Measurements from ENCODE around the gene ACAD11. TPM values are rescaled to one million over a fixed set of nuclear protein-coding genes. Genes with fewer than 3 reads are reported as not detected.

ACAD11 gene
- total RNA-seq, 2 donors from 2014 or later = 28.8 to 52.1 TPM

- TF ChIP-seq CTCF (IDR thresholded peaks at IDR 0.05) (no peak), POLR2A (IDR thresholded peaks at IDR 0.05) (no peak)
- intact Hi-C loops (cut with DNase I) = no loop called here
- 76 to 78% methylated on average over 2 of the region's 2 CpGs for WGBS, 2 donors
- Histone ChIP-seq H3K4me1 (peaks cover 23% of the 10 kb centered on the region), H3K27me3 (no peaks in the 10 kb centered on the region), H3K27ac (no peak overlapping the region), H3K36me3 (replicated peaks in 1 of 2; ENCODE audit: insufficient read depth in 1 of 2, low read depth in 2 of 2) (no peaks in the 10 kb centered on the region), H3K9me3 (no peaks in the 10 kb centered on the region), H3K4me3 (no peak overlapping the region)
- DNase-seq (no peak), ATAC-seq (no peak)
These were observed 4.1 kb downstream of the ACAD11 start for GRCh38 chr3:132655471-132655870.

GRCh38 chr3:132654721-132655120, 4.9 kb downstream of the ACAD11 start:
- Histone ChIP-seq H3K27me3 (no peaks in the 10 kb centered on the region), H3K9me3 (no peaks in the 10 kb centered on the region), H3K4me1 (peaks cover 23% of the 10 kb centered on the region), H3K27ac (no peak overlapping the region), H3K4me3 (no peak overlapping the region), H3K36me3 (replicated peaks in 1 of 2; ENCODE audit: insufficient read depth in 1 of 2, low read depth in 2 of 2) (no peaks in the 10 kb centered on the region)
- intact Hi-C loops (cut with DNase I) = no loop called here
- TF ChIP-seq CTCF (IDR thresholded peaks at IDR 0.05) (no peak), POLR2A (IDR thresholded peaks at IDR 0.05) (no peak)
- ATAC-seq (no peak), DNase-seq (no peak)
- whole genome bisulfite sequencing, 2 donors = 34 to 43% methylated on average over 5 of the region's 5 CpGs

- no peaks in the 10 kb centered on the region for H3K27me3 ChIP-seq
- H3K36me3 ChIP-seq (replicated peaks in 1 of 2; ENCODE audit: insufficient read depth in 1 of 2, low read depth in 2 of 2) = no peaks in the 10 kb centered on the region
- DNase-seq (no peak), ATAC-seq (no peak)
- 75 to 84% methylated on average over 2 of the region's 2 CpGs for WGBS, 2 donors
- no peak overlapping the region for H3K27ac ChIP-seq
- intact Hi-C loops (cut with DNase I) = no loop called here
- H3K4me3 ChIP-seq = no peak overlapping the region
- TF ChIP-seq POLR2A (IDR thresholded peaks at IDR 0.05) (no peak), CTCF (IDR thresholded peaks at IDR 0.05) (no peak)
- no peaks in the 10 kb centered on the region for H3K9me3 ChIP-seq
- peaks cover 23% of the 10 kb centered on the region for H3K4me1 ChIP-seq
These were observed 5.4 kb downstream of the ACAD11 start for GRCh38 chr3:132654190-132654589.

- Histone ChIP-seq H3K4me1 (peaks cover 10% of the 10 kb centered on the region), H3K4me3 (no peak overlapping the region), H3K9me3 (no peaks in the 10 kb centered on the region), H3K27ac (no peak overlapping the region), H3K36me3 (replicated peaks in 1 of 2; ENCODE audit: insufficient read depth in 1 of 2, low read depth in 2 of 2) (no peaks in the 10 kb centered on the region), H3K27me3 (no peaks in the 10 kb centered on the region)
- no peak for ATAC-seq
- WGBS, 2 donors = 91% methylated on average over 1 of the region's 1 CpG
- intact Hi-C loops (cut with DNase I) = no loop called here
- DNase-seq = no peak
- TF ChIP-seq POLR2A (IDR thresholded peaks at IDR 0.05) = no peak
- TF ChIP-seq CTCF (IDR thresholded peaks at IDR 0.05) = no peak
These were observed 6.9 kb downstream of the ACAD11 start for GRCh38 chr3:132652640-132653270.

GRCh38 chr3:132650153-132650552, 9.5 kb downstream of the ACAD11 start:
- Histone ChIP-seq H3K27me3 (no peaks in the 10 kb centered on the region), H3K4me3 (no peak overlapping the region), H3K9me3 (no peaks in the 10 kb centered on the region), H3K36me3 (replicated peaks in 1 of 2; ENCODE audit: insufficient read depth in 1 of 2, low read depth in 2 of 2) (no peaks in the 10 kb centered on the region), H3K27ac (no peak overlapping the region), H3K4me1 (peaks cover 6% of the 10 kb centered on the region)
- 94 to 100% methylated on average over 1 of the region's 1 CpG for WGBS, 2 donors
- intact Hi-C loops (cut with DNase I) = no loop called here
- TF ChIP-seq CTCF (IDR thresholded peaks at IDR 0.05) = no peak
- no peak for TF ChIP-seq POLR2A (IDR thresholded peaks at IDR 0.05)
- ATAC-seq = no peak
- DNase-seq = no peak

All from body of pancreas (tissue), 4 donors.